ENCODE measurements around the gene PRM1.

PRM1 gene

GRCh38 chr16:11251525-11252481 lies 29.3 kb downstream of the PRM1 start:
- no peak for FAIRE-seq

DNA sequence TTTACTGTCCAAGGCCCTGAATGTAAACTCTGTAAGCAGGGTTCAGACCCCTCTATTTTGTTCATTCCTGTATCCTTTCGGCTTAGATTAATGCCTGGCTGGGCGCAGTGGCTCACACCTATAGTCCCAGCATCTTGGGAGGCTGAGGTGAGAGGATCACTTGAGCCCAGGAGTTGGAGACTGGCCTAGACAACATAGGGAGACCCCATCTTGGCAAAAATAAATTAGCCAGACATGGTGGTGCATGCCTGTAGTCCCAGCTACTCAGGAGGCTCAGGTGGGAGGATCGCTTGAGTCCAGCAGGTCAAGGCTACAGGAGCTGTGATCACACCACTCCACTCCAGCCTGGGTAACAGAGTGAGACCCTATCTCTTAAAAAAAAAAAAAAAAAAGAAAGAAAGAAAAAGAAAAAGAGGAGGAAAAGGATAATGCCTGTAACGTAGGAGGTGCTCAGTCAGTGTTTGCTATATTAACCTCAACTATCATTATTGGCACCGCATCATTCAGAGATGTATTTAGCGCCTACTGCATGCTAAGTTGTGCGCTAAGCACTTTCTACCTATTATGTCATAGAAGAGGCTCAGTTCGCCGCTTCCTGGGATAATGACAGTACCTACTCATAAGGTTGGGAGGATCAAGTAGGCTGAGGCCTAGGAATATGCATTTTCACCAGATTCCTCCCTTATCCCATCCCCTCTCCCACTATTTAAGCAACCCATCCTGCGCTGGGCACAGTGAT lies 30.2 kb downstream of the PRM1 start:
- no peak for FAIRE-seq

DNA sequence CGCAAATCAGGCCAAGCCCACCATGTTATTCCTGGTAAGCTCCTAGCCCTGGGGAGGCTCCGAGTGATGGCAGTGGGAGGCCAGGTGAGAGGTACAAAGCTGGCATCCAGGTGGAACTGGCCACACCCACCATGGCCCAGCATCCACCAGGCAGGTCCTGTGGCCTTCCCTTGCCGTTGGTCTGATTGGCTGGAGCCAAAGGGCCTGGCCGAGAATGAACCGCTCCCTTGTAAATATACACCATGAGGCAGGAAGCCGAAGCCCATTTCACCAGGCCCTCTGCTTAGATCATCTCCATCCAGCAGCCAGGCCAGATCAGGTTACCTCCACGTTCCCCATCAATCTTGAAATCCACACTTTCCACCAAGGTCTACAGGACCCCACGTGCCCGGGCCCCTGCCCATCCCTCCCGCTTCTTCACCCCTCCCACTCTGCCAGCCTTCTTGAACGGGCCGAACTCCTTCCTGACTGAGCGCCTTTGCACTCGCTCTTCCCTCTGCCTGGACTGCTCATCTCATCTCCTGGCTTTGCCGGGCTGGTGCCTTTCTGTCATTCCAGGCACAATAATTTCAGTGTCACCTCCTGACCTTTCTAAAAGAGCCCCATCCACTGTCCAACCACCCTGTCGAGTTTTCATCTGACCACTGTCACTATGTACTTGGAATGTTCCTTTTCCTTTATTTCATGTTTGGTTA lies 30.9 kb downstream of the PRM1 start:
- FAIRE-seq = no peak

DNA sequence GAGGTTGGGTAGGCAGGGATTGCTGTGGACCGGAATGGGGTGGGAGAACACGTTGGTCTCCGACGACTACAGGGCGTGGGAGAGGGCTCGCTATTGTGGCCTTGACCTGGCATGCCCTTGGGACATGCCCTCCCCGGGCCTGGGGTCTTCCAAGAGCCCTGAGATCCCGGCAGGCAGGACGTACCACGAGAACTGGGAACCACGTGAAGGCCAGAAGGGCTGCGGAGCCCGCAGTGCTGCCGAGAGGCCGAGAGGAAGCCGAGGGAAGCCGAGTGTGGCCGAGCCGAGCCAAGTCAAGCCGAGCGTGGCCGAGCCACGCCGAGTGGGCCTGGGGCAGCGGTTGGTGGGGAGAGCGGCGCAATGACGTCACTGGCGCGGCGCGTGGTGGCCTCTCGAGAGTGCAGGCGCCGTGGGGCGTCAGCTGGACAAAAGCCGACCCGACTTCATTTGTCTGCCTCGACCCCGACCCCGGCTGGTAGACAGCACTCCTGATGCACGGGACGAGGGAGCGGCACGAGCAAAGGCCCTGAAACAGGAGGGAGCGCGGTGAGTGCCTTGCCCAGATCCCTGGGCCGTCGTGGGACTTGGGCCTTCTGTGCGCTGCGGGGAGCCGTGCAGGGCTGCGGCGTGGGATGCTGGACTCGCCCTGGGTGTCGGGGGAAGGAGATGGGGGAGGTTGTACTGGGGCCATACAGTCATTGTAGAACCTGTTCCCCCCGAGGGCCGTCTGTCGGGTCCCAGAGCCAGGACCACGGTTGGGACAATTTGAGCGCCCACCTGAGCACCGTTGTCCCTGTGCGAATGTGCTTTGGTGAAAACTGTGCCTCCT lies 31.7 kb downstream of the PRM1 start:
- FAIRE-seq = no peak

DNA sequence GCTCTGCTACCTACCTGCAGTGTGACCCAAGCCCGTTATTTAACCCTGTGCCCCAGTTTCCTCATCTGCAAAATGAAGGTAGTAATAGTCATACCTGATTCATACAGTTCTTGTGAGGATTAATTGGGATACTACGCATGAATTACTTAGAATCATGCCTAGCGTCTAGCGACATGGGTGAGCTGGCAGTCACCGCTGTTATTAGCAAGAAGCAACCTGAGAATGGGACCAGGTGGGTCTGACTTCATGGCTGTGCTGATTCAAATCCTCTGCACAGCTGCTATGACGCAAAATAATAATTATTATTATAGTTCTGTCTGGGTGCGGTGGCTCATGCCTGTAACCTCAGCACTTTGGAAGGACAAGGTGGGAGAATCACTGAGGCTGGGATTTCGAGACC lies 33.0 kb downstream of the PRM1 start:
- FAIRE-seq = no peak

- no peak for FAIRE-seq
Observed at GRCh38 chr16:11245988-11246387, 35.1 kb downstream of the PRM1 start.

GRCh38 chr16:11245222-11245737 lies 35.9 kb downstream of the PRM1 start:
- no peak for FAIRE-seq

GRCh38 chr16:11242658-11243057 lies 38.5 kb downstream of the PRM1 start:
- FAIRE-seq = no peak

- FAIRE-seq = no peak
Observed at GRCh38 chr16:11241480-11242204, 39.5 kb downstream of the PRM1 start.

- FAIRE-seq = no peak
Observed at GRCh38 chr16:11240636-11241473, 40.3 kb downstream of the PRM1 start.

- FAIRE-seq = no peak
Observed at GRCh38 chr16:11239644-11240632, 41.2 kb downstream of the PRM1 start.

DNA sequence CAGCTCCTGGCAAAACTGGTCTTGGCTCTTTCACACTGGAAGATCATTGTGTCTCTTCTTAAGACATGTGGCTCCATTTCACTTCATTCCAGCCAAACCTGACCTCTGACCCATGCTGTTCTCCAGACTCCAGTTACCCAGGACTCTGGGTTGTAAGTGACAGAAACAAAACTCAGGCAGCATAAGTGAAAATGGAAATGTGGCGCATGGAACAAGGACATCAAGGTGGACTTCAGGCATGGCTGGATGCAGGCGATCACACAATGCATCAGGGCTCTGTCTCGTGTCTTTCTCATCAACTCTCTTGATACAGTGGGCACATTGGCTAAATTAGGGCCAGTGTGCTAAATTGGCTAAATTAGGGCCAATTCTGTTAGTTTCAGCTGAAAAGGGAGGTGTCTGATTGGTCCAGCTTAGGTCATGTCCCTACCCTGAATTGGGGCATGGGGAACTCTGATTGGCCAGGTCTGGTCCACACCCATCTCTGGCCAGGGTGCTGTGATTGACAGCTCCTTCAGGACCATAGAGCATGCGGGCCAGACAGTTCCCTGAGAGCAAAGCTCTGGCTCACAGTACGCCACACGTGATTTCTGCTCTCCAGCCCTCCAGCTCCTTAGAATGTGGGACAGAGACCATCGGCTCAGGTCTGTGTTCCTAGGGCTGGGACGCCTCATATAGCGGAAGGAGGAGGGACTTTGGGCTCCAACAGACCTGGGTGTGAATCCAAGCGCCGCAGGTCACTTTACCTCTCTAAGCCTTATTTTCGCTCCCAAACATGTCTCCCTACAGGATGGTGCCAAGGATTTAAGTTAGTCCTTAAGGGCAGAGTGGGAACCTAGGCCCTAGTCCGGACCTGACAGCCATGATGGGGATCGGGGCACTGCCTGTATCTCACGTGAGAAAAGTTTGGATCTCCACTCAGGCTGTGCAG lies 42.6 kb downstream of the PRM1 start:
- no peak for FAIRE-seq

DNA sequence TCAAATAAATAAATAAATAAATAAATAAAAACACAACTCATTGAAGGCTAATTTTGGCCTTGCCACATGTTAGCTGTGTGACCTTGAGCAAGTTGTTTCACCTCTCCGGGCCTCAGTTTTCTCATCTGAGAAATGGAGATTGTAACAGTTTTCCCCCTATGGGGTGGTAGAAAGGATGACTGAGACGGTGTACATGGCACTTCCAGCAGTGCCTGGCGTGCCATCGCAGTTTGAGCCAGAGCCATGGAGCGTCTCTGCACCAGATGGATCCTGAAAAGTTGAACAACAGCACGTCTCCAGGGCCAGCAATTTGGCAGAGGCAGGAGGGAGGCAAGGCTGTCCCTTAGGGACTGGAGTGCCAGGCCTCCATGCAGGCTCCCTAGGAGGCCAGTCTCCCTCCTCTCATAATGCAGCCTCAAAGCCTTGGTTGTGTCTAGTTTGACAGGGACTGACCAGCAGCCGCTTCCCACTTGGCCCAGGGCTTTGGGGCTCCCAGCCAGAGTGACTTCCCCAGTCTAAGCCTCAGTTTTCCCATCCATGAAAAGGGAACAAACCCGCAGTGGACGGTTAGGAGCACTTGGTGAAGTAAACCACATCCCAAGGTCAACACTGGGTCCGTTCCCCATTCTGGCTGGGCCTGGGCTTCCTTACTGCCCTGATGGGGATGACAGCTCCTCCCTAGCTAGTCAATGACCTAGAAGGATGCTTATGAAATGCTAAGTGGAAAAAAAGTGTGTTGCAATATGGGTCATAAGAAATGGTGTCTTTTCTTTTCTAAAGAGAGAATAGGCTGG lies 44.5 kb downstream of the PRM1 start:
- FAIRE-seq = no peak

DNA sequence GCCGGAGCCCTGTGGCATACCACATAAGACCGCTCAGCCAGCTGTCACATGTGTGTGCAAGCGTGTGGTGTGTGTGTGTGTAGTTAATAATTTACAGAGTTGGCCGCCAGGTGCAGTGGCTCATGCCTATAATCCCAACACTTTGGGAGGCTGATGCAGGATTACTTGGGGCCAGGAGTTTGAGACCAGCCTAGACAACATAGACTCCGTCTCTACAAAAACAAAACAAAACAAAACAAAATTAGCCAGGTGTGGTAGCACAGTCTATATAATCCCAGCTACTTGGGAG lies 45.5 kb downstream of the PRM1 start:
- no peak for FAIRE-seq

DNA sequence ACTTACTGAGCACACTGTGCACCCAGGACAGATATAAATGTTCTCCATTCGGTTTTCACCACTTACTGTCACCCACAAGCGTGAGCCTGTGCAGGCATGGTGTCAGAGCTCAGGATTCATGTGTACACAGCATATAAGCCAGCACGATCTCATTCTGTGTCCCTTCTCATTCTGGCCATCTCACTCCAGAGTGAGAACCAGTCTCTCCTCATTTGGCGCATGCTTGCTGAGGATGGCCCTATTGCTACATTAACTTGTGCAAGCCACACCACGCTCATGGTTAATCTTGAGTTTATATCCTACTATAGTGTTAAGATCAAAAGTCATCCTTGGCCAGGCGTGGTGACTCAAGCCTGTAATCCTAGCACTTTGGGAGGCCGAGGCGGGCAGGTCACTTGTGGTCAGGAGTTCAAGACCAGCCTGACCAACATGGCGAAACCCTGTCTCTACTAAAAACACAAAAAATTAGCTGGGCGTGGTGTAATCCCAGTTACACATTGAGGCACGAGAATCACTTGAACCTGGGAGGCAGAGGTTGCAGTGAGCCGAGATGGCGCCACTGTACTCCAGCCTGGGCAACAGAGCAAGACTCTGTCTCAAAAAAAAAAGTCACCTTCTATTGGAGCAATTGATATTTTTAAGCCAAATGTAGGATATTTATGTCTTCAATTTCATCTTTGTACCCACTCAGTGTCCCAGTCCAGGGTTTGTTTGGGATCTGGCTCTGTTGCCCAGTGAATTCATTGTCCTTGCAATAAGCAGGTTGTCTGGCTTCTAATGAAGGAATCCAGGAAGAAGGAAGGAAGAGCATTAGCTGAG lies 46.0 kb downstream of the PRM1 start:
- FAIRE-seq = no peak

GRCh38 chr16:11233727-11234376 lies 47.3 kb downstream of the PRM1 start:
- FAIRE-seq = no peak
